DMS53 treated with DMSO at 0.1 percent for 48 hours (cell line): Measurements from ENCODE around the gene SMS.

ENCODE experiments used
- DNase-seq: peaks from one replicate; lab custom pipeline; 2025; ENCODE audit not compliant: unreplicated experiment; lab: John Stamatoyannopoulos, UW

The SMS gene

DNA sequence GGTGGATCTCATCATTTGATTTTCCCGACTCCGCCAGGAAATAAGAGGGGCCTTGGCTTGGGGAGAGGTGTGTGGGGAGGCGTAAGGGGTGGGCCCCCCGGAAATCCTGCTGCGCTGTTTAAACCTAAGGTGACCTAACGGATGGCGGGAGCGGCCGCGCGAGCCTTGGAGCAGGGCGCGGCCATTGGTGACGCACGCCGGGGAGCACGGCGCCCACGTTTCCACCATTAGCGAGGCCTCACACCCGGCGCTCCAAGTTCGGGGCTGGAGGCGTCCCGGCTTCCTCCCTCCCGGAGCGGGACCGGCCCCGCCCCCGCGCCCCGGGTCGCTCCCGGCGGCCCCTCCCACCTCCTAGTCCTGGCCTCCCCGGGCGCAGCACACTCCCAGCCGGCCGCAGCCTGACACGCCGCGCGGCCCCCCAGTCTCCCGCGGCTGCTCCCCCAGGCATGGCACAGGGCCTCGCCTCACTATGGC, at the start of gene SMS:
SMS (plus strand) TSS at position 354 of the 474 bp plus-strand sequence; CDS start at position 470, 116 bp downstream.
- DNase-seq: peak; percentile 60

- no peak for DNase-seq
Measured at GRCh38 chrX:21905313-21905712, 35.2 kb upstream of the SMS start.

DNA sequence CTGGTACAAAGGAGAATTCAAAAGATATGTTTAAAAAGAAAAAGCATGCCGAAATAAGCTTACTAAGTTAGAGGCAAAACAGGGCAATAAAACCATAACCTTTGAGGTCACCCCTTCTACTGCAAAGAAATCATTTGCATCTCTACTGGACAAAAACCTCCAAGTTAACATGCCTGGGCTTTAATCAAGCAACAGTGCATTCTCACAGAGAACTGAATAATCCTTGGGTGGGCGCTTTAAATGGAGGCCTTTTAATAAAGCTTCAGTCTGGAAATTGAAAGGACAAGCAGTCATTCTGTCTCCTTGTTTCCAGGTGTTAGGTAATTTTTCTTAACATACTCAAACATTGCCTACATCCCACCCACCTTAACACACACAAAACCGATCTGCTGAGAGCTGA, 34.6 kb upstream of the SMS start:
- no peak for DNase-seq

DNA sequence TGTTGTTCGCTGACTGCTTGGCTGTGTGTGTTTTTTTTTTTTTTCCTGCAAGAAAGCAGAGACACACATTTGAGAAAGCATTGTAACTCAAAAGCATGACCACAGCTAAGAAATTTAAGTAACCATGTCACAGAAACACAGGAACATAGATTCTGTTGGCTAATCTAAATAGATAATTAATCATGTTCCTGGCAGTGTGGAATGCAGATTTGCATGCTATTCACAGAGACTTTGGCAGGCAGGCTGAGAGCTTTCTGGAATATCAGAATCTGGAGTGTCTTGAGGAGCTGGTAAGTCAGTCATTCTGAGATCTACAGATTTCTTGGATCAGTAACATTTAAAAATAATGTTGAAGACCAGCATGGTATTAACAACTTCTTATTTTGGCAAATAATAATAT, 33.2 kb upstream of the SMS start:
- DNase-seq: no peak

DNA sequence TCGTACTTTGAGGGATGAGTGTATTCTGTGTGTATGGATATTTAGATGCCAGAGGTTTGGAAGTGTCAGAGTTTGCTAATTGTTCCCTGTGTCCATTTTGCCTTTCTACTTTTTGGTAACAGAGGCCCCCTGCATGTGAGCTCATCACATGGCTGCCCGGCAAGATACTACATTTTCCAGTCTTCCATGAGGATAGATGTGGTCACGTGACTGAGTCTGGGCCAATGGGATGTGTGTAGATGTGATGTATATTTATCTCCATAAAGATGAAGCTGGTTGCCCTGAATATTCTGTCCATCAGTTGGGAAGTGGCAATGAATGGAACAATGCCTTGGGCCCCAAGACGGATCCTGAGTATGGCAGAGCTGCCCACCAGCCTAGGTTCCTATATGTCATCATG, 29.0 kb upstream of the SMS start:
- no peak for DNase-seq

GRCh38 chrX:21912220-21912619, 28.3 kb upstream of the SMS start:
- no peak for DNase-seq

DNA sequence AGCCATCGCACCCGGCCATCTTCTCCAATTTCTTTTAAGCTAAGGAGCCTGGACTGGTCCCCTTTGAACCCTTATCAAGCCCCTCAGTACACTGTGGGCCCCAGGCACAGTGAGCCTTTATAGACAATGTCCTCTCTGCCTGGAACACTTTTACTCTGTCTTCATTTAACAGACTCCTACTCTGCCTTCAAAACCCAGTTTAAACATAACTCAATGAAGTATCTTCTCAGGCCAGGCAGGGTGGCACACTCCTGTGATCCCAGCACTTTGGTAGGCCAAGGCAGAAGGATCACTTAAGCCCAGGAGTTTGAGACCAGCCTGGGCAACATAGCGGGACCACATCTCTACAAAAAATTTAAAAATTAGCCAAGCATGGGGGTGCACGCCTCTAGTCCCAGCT, 27.5 kb upstream of the SMS start:
- no peak for DNase-seq

- no peak for DNase-seq
Measured at GRCh38 chrX:21926116-21926515, 14.4 kb upstream of the SMS start.

GRCh38 chrX:21926527-21927278, 13.8 kb upstream of the SMS start:
- DNase-seq: peak; percentile 23

GRCh38 chrX:21929209-21929608, 11.3 kb upstream of the SMS start:
- no peak for DNase-seq

- DNase-seq: no peak
Measured at GRCh38 chrX:21930986-21931385, 9.5 kb upstream of the SMS start.

DNA sequence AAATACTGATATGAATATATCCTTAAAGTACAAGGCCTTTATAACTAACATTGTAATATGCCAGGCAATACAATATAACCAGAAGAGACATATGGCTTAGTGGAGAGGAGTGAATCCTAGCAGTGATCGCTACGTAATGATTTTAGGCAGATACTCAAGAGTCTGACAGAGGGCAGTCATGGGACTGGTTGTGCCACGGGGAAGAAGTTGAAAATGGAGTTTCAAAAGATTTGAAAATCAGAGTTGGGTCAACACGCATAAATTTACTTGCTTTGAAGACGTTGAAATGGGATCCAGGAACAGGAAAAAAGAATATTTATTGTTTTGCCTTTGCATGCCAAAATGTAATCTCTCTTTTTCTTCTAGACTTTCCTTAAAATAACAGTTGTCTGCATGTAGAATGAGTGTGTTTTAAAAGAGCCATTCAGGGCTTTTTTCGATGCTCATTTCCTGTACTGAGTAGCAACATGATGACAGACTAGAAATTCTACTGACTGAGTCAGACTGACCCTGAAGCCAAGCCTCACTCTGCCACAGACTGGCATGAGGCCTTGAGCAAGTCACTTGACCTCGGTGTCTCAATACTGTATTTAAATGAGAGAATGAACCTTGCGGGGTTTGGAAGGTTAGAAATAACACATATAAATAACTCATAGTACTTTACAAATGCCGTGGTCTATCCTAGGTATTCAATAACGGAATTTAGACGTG, 8.1 kb upstream of the SMS start:
- no peak for DNase-seq

- DNase-seq: no peak
Measured at GRCh38 chrX:21933077-21933476, 7.4 kb upstream of the SMS start.

- no peak for DNase-seq
Measured at GRCh38 chrX:21934414-21934813, 6.1 kb upstream of the SMS start.

DNA sequence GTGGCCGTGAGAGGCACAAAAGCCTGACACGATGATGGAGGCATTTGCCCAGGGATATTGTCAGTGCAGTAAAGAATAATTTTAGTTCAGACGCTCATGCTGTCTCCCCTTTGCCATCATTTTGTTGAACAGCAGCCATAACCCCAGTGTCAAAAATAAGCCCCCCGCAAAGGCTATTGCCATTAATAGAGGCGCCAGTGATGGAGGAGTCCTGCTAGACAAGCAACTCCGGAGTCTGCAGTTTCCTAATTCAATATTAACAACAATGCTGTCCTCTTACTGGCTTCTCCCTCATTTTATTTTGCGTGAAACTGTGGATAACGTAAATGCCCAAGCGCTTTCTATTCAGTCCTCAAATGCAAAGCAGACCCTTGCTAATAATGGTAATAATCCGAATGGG, 603 bp upstream of the SMS start:
- DNase-seq: no peak

DNA sequence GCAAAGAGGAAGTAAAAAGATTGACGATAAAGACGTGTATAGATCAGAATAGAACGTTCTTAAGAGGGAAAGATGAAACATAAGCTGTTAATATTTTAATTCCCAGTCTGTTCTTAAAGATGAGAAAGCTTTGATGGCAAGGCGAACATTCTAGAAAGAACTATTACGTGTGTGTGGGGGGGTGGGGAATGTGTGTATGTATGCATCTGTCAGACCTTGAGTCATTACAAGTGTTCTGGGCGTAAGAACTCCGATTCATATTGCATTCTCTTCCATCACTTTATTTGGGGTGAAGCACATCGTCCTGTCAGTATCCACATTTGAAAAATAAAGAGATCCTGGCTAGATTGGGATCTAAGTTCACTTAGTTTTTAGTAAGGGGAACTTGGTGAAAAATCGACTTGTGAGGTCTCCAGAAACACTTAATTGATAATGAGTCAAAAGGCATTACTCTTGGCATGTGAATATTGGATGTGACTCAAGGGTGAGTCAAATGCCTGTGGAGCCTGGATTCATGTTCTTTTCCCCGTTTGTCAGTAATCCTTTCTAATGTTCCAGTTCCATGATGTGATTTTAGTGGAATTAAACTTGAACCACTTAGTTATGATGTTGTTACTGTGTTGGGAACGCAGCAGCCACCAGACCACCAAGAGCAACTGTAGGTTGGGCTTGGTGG, 3.1 kb downstream of the SMS start:
- no peak for DNase-seq

DNA sequence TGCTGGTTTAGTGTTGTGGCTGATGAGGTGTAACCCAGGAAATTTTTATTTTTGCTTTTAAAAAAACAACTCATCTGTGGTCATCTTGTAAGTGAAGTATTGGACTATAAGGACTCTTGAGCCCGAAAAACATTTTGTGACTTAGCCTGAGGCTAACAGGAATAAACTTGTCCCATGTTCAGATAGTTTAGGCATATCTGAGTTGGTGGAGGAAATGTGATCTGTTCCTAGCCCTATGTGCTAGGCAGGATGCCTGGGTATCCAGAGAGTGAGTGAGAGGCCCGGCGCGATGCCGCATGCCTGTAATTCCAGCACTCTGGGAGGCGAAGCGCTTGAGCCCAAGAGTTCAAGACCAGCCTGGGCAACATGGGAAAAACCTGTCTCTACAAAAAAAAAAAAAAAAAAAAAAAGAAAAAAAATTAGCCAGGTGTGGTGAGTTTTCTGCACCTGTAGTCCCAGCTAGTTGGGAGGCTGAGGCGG, 3.7 kb downstream of the SMS start:
- DNase-seq: no peak

DNA sequence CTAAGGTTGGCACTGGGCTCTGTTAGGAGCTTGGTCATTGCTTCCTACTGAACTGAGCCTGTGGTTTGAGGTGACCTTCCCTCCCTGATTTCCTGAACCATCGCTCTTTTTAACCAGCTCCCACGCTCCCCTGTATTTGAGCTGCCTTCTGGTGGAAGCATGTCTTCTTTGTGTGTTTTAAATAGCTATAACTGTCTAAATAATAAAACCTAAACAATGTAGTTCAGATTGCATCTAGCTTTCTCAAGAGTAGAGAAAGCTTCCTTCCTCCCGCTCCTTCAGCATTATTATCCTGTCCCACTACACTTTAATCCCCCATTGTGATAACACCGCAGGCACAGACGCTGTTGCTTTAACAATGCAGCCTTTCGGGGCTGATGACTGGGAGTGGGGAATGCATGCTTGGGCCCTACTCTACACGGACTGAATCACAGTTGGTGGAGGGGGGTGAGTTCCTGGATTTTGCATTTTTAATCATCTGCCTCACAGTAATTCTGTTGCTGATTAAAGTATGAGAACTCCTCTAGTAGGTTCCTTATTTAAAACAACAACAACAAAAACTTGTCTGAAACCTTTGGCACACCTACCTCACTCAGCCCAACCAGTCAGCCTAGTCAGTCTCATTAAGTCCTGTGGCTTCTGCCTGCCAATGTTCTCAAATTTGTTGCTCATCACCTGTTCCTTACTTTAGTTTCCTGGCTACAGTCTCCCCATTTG, 6.6 kb downstream of the SMS start:
- no peak for DNase-seq

- no peak for DNase-seq
Measured at GRCh38 chrX:21947671-21948070, 7.2 kb downstream of the SMS start.

- no peak for DNase-seq
Measured at GRCh38 chrX:21948897-21949578, 8.5 kb downstream of the SMS start.

GRCh38 chrX:21949689-21950088, 9.2 kb downstream of the SMS start:
- no peak for DNase-seq
